Liver (tissue), 3 donors: ENCODE results near the gene SLIT1.

Experiments used
- CTCF ChIP-seq: fragments of 150-350 bp; IDR thresholded peaks from 2 replicates; pipeline ENCODE4 v1.5.1; 2017; ENCODE audit warnings: improper control_type of control experiment, low read depth, low read length; ENCODE audit not compliant: missing input control
- EGR1 ChIP-seq, 2 donors: IDR thresholded peaks; 2 replicates each; pipeline ENCODE4 v1.6.1; 2016 to 2018; ENCODE audit warnings: antibody characterized with exemption in 2 of 2, low read depth in 2 of 2
- JUND ChIP-seq, 2 donors: IDR thresholded peaks; 2 replicates each; pipeline ENCODE4 v1.6.1; 2016; ENCODE audit warnings: antibody characterized with exemption in 2 of 2
- MAX ChIP-seq: IDR thresholded peaks from 2 replicates; pipeline ENCODE4 v1.6.1; 2016; ENCODE audit warnings: antibody characterized with exemption
- NR2F2 ChIP-seq: IDR thresholded peaks from 2 replicates; pipeline ENCODE4 v1.6.1; 2016; ENCODE audit warnings: antibody characterized with exemption
- RAD21 ChIP-seq, 2 donors: IDR thresholded peaks; 2 replicates each; pipeline ENCODE4 v1.6.1; 2016; ENCODE audit warnings: antibody characterized with exemption in 2 of 2, mild to moderate bottlenecking in 2 of 2
- REST ChIP-seq: IDR thresholded peaks from 2 replicates; pipeline ENCODE4 v1.6.1; 2016; ENCODE audit warnings: antibody characterized with exemption, mild to moderate bottlenecking
- RXRA ChIP-seq, 2 donors: IDR thresholded peaks; 2 replicates each; pipeline ENCODE4 v1.6.1; 2017 to 2018; ENCODE audit warnings: antibody characterized with exemption in 2 of 2, mild to moderate bottlenecking in 1 of 2
- TAF1 ChIP-seq: conservative IDR thresholded peaks from 2 replicates; pipeline ENCODE4 v1.6.1; 2016; ENCODE audit warnings: antibody characterized with exemption, mild to moderate bottlenecking
- YY1 ChIP-seq: IDR thresholded peaks from 2 replicates; pipeline ENCODE4 v1.6.1; 2016; ENCODE audit warnings: antibody characterized with exemption, mild to moderate bottlenecking
- TF ChIP-seq, protein P1 (sequence below): IDR thresholded peaks from 2 replicates; pipeline ENCODE4 v1.6.1; 2016; ENCODE audit warnings: antibody characterized with exemption
- TF ChIP-seq, protein P2 (sequence below): IDR thresholded peaks from 2 replicates; pipeline ENCODE4 v1.6.1; 2016; ENCODE audit warnings: antibody characterized with exemption
- donor health status: healthy.
- donor health status: healthy.

DNA sequence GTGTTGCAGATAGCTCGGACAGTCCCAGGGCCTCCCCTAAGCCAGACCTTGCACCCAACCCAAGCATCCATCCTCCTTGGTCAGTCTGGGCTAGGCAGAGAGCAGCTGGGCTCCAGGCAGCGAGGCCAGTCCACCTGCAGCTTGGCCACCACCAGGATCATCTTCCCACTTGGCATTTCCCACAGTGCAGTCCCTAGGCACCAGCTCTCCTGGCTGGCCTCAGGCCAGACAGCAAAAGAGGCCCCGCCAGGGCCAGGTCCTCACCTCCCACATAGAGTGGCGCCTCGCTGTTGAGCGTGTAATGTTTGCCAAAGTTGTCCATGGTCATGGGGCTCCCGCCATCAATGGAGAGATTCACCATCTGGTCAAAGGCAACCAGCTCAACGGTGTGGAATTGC lies 182.0 kb downstream of the SLIT1 start:
- TF ChIP-seq REST: no peak
- TF ChIP-seq RXRA (IDR thresholded peaks at IDR 0.05): no peak
- TF ChIP-seq CTCF: no peak
- no peak for TF ChIP-seq JUND (IDR thresholded peaks at IDR 0.05)
- TF ChIP-seq EGR1 (IDR thresholded peaks at IDR 0.05; ENCODE audit: low read depth in 2 of 2): no peak
- TF ChIP-seq, protein P1, sequence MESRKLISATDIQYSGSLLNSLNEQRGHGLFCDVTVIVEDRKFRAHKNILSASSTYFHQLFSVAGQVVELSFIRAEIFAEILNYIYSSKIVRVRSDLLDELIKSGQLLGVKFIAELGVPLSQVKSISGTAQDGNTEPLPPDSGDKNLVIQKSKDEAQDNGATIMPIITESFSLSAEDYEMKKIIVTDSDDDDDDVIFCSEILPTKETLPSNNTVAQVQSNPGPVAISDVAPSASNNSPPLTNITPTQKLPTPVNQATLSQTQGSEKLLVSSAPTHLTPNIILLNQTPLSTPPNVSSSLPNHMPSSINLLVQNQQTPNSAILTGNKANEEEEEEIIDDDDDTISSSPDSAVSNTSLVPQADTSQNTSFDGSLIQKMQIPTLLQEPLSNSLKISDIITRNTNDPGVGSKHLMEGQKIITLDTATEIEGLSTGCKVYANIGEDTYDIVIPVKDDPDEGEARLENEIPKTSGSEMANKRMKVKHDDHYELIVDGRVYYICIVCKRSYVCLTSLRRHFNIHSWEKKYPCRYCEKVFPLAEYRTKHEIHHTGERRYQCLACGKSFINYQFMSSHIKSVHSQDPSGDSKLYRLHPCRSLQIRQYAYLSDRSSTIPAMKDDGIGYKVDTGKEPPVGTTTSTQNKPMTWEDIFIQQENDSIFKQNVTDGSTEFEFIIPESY: no peak
- TF ChIP-seq TAF1: no peak
- no peak for TF ChIP-seq MAX
- TF ChIP-seq, protein P2, sequence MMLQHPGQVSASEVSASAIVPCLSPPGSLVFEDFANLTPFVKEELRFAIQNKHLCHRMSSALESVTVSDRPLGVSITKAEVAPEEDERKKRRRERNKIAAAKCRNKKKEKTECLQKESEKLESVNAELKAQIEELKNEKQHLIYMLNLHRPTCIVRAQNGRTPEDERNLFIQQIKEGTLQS: no peak
- no peak for TF ChIP-seq RAD21 (IDR thresholded peaks at IDR 0.05)
- TF ChIP-seq YY1: no peak
- no peak for TF ChIP-seq NR2F2
